Stimulated activated CD4-positive, alpha-beta T cell treated with anti-CD3 and anti-CD28 coated beads, Interleukin-4, amount 100 ng/mL, for 1 hour (primary cell): ENCODE measurements around the gene NCKAP5.

ENCODE experiments used
- DNase-seq: peaks from one replicate; pipeline ENCODE4 v3.0.0-alpha.2; 2020

NCKAP5 gene

GRCh38 chr2:133193544-133194361 is 374.5 kb downstream of the NCKAP5 start:
- DNase-seq = no peak

DNA sequence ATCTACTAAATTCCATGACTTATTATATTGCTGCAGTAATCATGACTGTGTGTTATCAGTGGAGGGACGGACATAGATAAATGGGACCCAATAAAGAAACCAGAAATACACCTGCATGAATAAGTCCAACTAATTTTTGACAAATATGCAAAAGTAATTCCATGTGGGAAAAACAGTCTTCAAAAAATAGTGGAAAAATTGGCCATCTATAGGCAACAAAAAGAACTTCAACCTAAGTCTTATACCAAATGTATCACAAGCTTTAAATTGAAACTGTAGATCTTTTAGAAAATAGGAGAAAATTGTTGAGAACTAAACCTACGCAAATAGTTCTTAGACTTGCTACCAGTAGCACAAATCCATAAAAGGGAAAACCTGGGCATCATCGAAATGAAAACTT is 376.2 kb downstream of the NCKAP5 start:
- no peak for DNase-seq

- DNase-seq = no peak
Measured at GRCh38 chr2:133177196-133177595, 391.1 kb downstream of the NCKAP5 start.

- DNase-seq = no peak
Measured at GRCh38 chr2:133175926-133176325, 392.3 kb downstream of the NCKAP5 start.

GRCh38 chr2:133173224-133173623 is 395.0 kb downstream of the NCKAP5 start:
- DNase-seq = no peak

- DNase-seq = no peak
Measured at GRCh38 chr2:133171393-133172004, 396.8 kb downstream of the NCKAP5 start.

GRCh38 chr2:133169274-133169912 is 398.9 kb downstream of the NCKAP5 start:
- no peak for DNase-seq

GRCh38 chr2:133167990-133168389 is 400.3 kb downstream of the NCKAP5 start:
- no peak for DNase-seq

DNA sequence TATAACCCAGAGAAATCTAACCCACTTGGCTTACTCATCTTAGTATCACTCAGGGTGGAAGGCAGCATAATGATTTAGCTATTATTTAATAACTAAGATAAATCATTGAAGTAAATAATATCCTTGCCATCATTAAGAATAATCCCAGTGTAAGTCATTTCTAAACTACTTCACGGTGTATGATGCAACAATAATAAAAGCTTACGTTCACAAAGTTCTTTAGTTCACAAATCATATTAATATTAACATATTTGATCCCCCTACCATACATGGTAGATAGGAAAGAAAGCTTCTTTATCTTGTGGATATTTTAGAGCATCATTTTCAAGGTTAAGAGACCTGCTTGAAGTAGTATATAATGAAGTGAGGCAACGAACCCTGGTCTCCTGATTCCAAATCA is 401.0 kb downstream of the NCKAP5 start:
- DNase-seq = no peak

DNA sequence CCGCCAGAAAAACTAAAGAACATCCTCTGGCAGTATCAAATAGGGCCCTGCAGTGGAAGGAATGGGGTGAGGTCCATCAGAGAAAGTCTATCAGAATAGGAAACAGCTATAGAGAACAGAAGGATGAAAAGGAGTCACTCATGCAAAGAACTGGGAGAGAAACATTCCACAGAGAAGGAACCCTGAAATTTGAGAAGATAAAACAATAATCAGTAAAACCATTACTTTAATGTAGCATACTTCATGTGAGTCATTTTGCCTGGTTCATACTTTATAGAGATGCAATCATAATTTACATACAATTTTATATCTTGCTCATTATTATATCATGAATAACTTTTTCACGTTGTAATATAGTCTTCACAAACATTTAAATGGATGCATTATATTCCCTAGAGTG is 402.2 kb downstream of the NCKAP5 start:
- DNase-seq = no peak

DNA sequence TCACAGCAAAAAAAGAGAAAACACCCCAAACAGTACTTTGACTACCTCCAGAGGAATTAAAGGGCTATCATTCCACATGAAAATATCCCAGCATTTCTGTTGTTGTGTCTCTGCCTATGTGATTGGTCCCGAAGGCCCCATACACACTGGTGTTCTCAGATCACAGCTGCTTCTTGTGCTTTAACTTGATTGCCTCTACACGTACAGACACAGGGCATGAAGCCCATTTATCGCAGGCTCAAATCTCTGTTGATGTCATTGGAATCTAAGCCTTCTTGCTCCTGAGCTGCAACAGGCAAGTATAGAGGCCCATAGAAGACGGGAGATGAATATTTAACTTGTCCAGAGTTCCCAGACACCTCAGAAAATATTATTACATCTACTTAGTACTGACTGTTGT is 405.2 kb downstream of the NCKAP5 start:
- DNase-seq = no peak

GRCh38 chr2:133158442-133158841 is 409.8 kb downstream of the NCKAP5 start:
- DNase-seq = no peak

- DNase-seq = no peak
Measured at GRCh38 chr2:133158024-133158423, 410.2 kb downstream of the NCKAP5 start.

DNA sequence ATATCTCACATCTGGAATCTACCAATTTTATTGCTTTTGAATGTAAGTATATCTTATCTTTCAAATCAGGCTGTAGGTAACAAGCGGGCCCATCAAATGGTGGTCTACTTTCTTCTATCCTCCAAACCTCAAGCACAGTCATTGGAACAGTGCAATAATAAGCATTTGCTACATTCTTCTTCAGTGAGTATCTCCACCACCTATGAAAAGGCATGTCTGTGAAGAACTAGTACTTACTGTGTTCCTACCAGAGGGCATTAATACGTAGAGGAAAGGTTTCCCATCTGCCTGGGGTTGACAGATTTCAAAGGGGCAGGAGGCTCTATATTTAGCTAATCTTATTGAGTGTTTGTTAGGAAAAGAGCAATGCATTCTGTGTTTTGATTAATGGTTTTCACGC is 411.1 kb downstream of the NCKAP5 start:
- DNase-seq = no peak

- DNase-seq = no peak
Measured at GRCh38 chr2:133152801-133153200, 415.5 kb downstream of the NCKAP5 start.

- no peak for DNase-seq
Measured at GRCh38 chr2:133148187-133148586, 420.1 kb downstream of the NCKAP5 start.

DNA sequence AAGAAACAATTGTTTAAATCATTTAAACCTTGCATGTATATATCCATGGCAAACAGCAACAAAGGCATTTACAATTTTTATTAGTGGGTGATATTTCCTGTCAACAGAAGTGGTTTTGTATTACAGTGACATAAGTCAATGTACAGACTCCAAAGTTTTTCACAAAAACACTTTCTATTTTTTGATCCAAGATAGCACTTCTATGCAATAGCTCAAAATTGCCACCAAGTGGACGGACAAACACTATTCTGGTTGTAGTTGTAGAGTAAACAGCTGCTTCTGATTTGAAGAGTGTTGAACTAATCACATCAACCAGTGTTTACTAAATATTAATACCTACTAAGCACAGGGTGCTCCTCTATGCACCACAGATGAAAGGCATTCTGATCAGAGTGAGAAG is 421.4 kb downstream of the NCKAP5 start:
- DNase-seq = no peak

DNA sequence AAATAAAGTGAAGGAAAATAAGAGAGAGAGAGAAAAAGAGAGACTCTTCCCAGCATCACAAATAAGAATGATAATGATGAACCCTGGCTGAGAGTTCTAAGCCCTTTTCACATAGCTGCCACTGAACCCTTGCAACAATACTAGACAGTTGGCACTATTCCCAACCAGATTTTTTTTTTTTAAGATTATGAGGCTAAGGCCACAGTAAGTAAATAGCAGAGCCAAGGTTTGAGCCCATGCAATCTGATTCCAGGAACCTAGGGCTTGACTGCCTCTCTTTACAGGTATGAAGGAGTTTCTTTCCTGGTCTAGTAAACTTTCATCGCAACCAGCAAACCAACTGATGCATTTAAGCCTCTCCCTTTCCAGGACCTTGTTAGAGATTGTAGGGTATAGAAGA is 424.6 kb downstream of the NCKAP5 start:
- DNase-seq = no peak

GRCh38 chr2:133142087-133142486 is 426.2 kb downstream of the NCKAP5 start:
- DNase-seq = no peak

DNA sequence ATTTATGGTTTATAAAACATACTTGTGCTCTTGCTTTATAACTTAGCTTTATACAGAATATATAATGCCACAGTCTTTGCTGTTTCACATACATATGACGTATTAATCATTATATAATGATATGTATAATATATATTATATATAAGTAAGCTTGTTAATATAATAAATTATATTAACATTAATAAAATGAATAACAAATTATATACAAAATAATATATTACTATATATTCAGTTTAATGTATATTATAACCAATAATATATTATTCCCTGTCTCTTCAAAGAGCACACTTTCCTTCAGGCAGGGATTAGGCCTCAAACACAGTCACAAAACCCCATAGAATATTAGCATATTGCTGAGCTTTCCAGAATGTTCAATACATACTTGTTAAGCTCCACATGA is 427.6 kb downstream of the NCKAP5 start:
- no peak for DNase-seq

- no peak for DNase-seq
Measured at GRCh38 chr2:133139847-133140533, 428.3 kb downstream of the NCKAP5 start.

GRCh38 chr2:133138693-133139092 is 429.6 kb downstream of the NCKAP5 start:
- DNase-seq = no peak

- no peak for DNase-seq
Measured at GRCh38 chr2:133135035-133135654, 433.1 kb downstream of the NCKAP5 start.
